GM21529 (cell line): ENCODE measurements around the gene SNRPF.
"Not testable (repeated sequence)": the region's sequence is repeated elsewhere in the genome, so short reads cannot be mapped to it uniquely, and the experiment has no call there.

Source experiments
- ATAC-seq: cut with Tn5 transposase; IDR thresholded peaks from one replicate; pipeline ENCODE4 v1.9.1; 2021; ENCODE audit not compliant: unreplicated experiment

SNRPF gene

DNA sequence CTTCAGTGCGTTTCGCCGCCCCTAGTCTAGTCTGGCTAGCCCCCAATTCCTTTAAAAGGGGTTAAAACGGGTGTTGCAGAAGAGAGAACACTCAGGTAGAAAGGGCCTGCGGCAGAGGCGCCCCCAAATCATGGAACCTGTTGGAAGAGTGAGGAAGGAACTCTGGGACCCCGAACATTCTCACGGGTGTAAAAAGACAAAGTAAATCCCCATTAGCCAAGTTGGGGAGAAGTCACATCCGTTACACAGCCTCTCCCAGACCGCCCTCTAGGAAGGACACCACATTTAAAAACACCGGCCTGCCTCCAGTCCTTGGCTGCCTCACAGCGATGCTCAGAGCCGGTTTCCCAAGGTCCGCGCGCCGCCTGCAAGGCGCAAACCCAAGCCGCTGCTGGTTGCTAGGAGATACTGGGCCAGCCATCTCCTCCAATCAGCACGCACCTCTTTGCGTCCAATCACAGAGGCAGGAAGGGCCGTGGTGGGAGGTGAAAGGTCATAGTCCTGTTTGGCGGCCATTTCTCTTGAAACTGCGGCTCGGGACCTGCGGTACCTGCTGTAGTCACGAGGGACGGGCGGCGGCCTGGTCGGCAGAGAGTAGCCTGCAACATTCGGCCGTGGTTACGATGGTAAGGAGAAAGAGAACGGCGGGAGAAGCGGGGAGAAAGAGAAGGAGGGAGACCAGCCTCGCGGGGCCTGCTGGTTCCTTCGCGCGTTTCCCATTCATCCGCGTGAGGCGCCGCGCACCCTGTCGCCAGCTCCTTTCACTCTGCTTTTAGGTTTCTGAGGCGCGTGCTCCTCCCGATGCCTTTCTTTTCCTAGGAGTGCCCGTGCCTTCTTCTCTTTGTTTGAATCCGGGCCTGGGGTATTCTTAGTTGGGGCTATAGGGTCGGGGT, at the start of gene SNRPF:
Gene SNRPF (plus strand): TSS at position 502 of the 893 bp plus-strand sequence. CDS start 122 bp downstream, at position 624.
- ATAC-seq = peak; percentile 100

- ATAC-seq = no peak
Observed at GRCh38 chr12:95809000-95809680, 49.6 kb upstream of the SNRPF start.

- ATAC-seq = no peak
Observed at GRCh38 chr12:95810411-95810810, 48.3 kb upstream of the SNRPF start.

DNA sequence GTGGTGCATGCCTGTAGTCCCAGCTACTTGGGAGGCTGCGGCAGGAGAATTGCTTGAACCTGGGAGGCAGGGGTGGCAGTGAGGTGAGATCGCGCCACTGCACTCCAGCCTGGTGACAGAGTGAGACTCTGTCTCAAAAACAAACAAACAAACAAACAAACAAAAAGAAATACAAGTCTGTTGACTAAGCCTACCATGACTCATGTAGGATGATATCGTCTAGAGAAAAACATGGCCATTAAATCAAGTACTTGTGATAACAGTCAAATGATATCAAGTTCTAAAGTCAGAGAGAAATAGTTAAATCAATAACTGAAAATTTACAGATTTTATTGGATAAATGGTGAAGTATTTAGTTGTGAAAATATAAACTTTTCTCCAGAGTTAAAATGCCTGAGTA, 46.6 kb upstream of the SNRPF start:
- ATAC-seq = not testable (repeated sequence)

GRCh38 chr12:95815632-95816212, 43.0 kb upstream of the SNRPF start:
- ATAC-seq = no peak

DNA sequence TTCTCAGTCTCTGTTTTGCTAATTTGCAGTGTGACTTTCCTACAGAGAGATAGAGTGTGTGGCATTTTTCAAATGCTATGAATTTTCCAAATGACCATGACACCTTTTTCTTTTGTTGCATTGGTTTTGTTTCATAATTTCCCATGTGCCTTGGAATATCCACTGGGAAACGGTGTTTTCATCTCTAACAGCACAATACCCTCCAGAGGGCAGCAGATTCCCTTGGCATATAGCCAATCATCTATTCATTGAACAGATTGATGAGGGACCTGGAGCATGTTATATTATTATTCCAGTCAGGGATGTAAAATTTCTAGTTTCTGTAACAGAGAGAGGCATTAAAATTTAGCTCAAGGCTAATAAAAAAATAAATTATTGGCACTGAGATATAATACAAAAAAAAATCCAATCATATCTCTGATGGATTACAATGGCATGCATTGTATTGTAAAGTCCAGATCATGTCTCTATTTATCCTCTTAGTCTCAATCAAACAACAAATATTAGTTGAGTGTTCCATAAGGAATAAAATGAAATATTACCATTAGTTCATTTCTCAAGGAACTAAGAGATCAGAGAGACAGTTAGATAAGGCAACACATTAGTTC, 38.6 kb upstream of the SNRPF start:
- no peak for ATAC-seq

GRCh38 chr12:95829395-95829794, 29.4 kb upstream of the SNRPF start:
- ATAC-seq = no peak

DNA sequence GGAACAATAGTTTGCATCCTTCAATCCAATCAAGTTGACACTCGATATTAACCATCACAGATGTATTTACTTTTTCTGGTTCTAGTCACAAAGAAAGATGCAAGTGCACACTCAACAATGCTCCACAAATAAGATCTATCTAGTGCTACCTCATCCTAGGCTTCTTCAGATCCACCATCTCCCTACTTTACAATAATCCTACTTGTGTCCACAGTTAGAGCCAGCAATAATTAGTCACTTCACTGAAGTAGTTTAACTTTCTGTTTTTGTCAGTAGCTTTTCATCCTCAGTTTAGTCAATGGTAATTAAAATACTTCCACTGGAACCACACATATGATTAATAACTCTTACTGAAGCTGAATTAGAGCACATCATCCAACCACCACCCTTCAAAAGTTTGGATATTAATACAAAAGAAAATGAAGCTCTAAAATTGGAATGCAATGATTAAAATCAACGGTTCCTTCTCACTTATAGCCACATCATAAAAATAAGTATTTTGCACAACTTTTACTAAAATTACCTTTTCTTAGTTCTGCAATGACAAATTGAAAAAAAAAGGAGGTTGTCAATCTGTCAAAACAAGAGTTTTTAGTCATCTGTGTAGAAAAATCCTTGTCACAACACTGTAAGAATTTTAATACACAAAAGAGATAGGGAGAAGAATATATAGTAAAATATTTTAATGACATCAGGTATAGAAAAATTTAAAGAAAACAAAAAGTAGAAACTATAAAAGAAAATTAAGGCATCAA, 28.2 kb upstream of the SNRPF start:
- ATAC-seq = no peak

DNA sequence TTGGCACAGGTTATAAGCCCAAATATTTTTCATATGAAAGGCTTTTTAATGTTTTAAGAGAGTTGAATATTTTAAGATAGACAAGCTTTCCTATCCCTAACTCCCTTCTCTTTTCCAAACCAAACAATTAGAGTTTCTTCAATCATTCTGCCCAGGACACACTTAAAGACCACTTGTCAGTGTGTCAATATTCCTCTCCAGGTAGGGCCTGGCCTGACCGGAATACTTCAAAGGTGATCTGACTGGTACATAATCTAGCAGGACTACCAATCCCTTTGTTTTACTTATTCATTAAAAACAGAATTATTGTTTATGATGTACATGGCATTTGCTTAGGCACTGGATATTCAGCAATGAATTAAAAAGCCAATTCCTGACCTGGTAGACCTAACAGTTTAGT, 24.2 kb upstream of the SNRPF start:
- ATAC-seq = no peak

DNA sequence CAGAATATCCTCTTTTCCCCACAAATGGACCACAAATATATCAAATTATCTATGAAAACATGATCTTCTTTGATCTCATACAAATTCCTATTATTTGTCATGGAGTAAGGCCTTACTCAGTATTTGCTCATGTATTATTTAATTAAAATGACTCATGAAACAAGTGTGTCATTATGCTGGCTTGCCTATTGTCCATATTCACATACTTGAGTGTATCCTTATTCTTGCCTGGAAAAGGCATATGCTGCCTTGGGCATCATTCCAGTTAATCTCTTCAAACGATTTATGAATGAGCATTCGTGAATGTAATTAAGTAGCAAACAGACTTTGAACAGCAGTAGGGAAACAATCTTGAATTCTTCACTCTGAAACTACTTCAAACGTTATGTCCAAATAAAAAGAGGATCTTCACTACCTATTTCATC, 22.6 kb upstream of the SNRPF start:
- no peak for ATAC-seq

DNA sequence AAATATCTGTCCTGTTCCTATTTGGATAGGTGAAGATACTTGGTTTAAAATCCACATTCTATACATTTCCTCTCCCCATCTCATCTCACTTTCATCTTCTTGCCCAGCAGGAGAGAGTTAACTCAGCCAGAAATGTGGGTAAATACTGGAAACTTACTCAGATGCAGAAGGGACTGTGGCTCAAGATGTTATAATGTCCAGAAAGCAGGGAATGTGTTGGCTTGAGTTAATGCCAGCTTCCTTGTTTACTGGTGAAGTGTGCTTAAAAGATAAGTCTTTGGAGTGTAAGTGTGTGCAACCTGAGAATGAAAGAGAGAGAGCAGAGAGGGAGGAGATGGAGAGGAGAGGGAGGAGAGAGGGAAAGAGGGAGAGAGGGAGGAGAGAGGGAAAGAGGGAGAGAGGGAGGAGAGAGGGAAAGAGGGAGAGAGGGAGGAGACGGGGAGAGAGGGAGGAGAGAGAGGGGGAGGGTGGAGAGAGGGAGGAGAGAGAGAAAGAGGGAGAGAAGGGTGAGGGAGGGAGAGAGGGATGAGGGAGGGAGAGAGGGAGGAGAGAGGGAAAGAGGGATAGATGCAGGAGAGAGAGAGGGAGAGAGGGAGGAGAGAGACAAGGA, 22.0 kb upstream of the SNRPF start:
- ATAC-seq = no peak

- no peak for ATAC-seq
Observed at GRCh38 chr12:95837240-95838038, 21.3 kb upstream of the SNRPF start.

- no peak for ATAC-seq
Observed at GRCh38 chr12:95838125-95838524, 20.6 kb upstream of the SNRPF start.

- ATAC-seq = not testable (repeated sequence)
Observed at GRCh38 chr12:95842426-95842825, 16.3 kb upstream of the SNRPF start.

GRCh38 chr12:95848575-95849388, 10.0 kb upstream of the SNRPF start:
- no peak for ATAC-seq

- no peak for ATAC-seq
Observed at GRCh38 chr12:95851606-95852005, 7.1 kb upstream of the SNRPF start.

- ATAC-seq = no peak
Observed at GRCh38 chr12:95852133-95852532, 6.6 kb upstream of the SNRPF start.

- no peak for ATAC-seq
Observed at GRCh38 chr12:95857156-95857555, 1.6 kb upstream of the SNRPF start.

DNA sequence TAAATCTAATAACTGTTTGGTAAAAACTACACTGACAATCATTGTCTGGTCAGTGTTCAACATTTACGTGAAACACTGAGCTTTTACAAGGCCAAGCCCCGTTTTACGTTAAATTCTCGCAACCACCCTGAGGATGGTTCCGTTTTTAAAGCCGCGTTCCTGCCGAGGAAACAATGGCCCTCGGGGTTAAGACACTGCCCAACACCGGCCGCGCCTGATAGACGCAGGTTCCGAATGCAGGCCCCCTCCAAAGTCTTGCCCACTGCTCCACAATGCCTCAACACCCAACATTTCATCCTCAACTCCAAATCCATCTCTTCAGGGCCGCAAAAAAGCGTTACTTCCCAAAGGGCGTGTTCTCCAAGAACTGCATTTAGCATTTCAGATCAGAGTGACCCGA, 953 bp upstream of the SNRPF start:
- no peak for ATAC-seq
